Gastroesophageal sphincter (tissue), 3 donors: ENCODE results near the gene CDC42BPB.

ENCODE experiments used
- EP300 ChIP-seq: sonication (generic); formaldehyde crosslinking; IDR thresholded peaks from one replicate; pipeline ENCODE4 v1.6.1; 2017; ENCODE audit warnings: antibody characterized with exemption, mild to moderate bottlenecking
- POLR2A ChIP-seq, 2 donors: fragments of 450-650 bp; IDR thresholded peaks; one replicate each; pipeline ENCODE4 v1.6.1; 2017; ENCODE audit warnings: antibody characterized with exemption in 2 of 2, mild to moderate bottlenecking in 2 of 2, moderate library complexity in 1 of 2
- TF ChIP-seq, protein P1 (sequence below), 4 experiments: fragments of 200-600 bp in 2 of 4; fragments of 450-650 bp in 2 of 4; sonication (generic) in 1 of 4; IDR thresholded peaks; one replicate each; pipeline ENCODE4 v1.5.1; 2017 to 2019; ENCODE audit warnings: antibody characterized with exemption in 4 of 4, mild to moderate bottlenecking in 2 of 4, moderate library complexity in 2 of 4

DNA sequence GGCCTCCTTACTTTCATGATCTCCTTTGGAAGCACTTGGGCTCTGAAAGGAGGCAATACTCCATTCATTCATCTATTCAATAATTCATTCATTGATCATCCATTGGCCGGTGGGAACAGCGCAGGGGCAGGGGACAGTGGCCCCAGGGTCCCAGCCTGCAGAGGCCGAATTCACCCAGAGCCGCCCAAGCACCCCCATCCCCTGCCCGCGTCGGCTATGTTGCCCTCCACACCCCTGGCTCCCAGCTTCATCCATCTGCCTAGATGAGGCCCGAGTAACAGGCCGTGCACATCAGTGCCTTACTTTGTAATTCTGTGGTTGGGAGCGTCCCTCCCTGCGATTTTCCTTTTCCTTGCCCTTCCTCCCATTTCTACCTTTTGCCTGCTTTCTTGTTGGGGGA, 131.7 kb downstream of the CDC42BPB start:
- TF ChIP-seq POLR2A (IDR thresholded peaks at IDR 0.05) (no peak), EP300 (no peak)
- TF ChIP-seq, protein P1, sequence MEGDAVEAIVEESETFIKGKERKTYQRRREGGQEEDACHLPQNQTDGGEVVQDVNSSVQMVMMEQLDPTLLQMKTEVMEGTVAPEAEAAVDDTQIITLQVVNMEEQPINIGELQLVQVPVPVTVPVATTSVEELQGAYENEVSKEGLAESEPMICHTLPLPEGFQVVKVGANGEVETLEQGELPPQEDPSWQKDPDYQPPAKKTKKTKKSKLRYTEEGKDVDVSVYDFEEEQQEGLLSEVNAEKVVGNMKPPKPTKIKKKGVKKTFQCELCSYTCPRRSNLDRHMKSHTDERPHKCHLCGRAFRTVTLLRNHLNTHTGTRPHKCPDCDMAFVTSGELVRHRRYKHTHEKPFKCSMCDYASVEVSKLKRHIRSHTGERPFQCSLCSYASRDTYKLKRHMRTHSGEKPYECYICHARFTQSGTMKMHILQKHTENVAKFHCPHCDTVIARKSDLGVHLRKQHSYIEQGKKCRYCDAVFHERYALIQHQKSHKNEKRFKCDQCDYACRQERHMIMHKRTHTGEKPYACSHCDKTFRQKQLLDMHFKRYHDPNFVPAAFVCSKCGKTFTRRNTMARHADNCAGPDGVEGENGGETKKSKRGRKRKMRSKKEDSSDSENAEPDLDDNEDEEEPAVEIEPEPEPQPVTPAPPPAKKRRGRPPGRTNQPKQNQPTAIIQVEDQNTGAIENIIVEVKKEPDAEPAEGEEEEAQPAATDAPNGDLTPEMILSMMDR (IDR thresholded peaks at IDR 0.05), result no peak
